HG02642 (cell line): Measurements from ENCODE around the gene PCDHA7.
"Not testable (repeated sequence)": the region's sequence is repeated elsewhere in the genome, so short reads cannot be mapped to it uniquely, and the experiment has no call there.

Source experiments
- ATAC-seq: cut with Tn5 transposase; IDR thresholded peaks from one replicate; pipeline ENCODE4 v1.9.1; 2021; ENCODE audit warnings: mild to moderate bottlenecking; ENCODE audit not compliant: unreplicated experiment, poor library complexity

The PCDHA7 gene

GRCh38 chr5:140822281-140822629 lies 11.8 kb upstream of the PCDHA7 start:
- no peak for ATAC-seq

- ATAC-seq = not testable (repeated sequence)
Measured at GRCh38 chr5:140822969-140823368, 11.1 kb upstream of the PCDHA7 start.

GRCh38 chr5:140823475-140823874 lies 10.6 kb upstream of the PCDHA7 start:
- no peak for ATAC-seq

- ATAC-seq = no peak
Measured at GRCh38 chr5:140827704-140828361, 6.2 kb upstream of the PCDHA7 start, which contains the start of gene PCDHA6. Gene PCDHA6, plus strand, starts transcription at chr5:140827960. Its CDS starts 132 bp downstream, at chr5:140828092.

GRCh38 chr5:140828362-140828737 lies 5.7 kb upstream of the PCDHA7 start:
- no peak for ATAC-seq

- not testable (repeated sequence) for ATAC-seq
Measured at GRCh38 chr5:140829511-140830501, 4.3 kb upstream of the PCDHA7 start.

GRCh38 chr5:140834439-140835008 lies 455 bp downstream of the PCDHA7 start:
- ATAC-seq = not testable (repeated sequence)

GRCh38 chr5:140835622-140836510 lies 1.8 kb downstream of the PCDHA7 start:
- no peak for ATAC-seq

GRCh38 chr5:140840978-140841962 lies 7.2 kb downstream of the PCDHA7 start, which contains the start of gene PCDHA8:
Gene PCDHA8, plus strand, starts transcription at chr5:140841187. Its CDS starts 135 bp downstream, at chr5:140841322.
- no peak for ATAC-seq

GRCh38 chr5:140842798-140843733 lies 9.0 kb downstream of the PCDHA7 start:
- ATAC-seq = no peak

GRCh38 chr5:140848139-140849102 lies 14.4 kb downstream of the PCDHA7 start, which contains the start of gene PCDHA9:
Gene PCDHA9, plus strand, starts transcription at chr5:140848382. Its CDS starts 114 bp downstream, at chr5:140848496.
- ATAC-seq = not testable (repeated sequence)

GRCh38 chr5:140849831-140850634 lies 16.0 kb downstream of the PCDHA7 start:
- not testable (repeated sequence) for ATAC-seq

GRCh38 chr5:140855772-140856674 lies 22.0 kb downstream of the PCDHA7 start, which contains the start of gene PCDHA10:
Gene PCDHA10, plus strand, starts transcription at chr5:140855897. Its CDS starts 152 bp downstream, at chr5:140856049.
- ATAC-seq = no peak

GRCh38 chr5:140857177-140857986 lies 23.3 kb downstream of the PCDHA7 start:
- ATAC-seq = no peak
